ENCODE data around the gene AMPD1. TPM values are rescaled to one million over a fixed set of nuclear protein-coding genes. Genes with fewer than 3 reads are reported as not detected.

AMPD1 gene
- total RNA-seq, 1 donor from 2014 or later = not detected

DNA sequence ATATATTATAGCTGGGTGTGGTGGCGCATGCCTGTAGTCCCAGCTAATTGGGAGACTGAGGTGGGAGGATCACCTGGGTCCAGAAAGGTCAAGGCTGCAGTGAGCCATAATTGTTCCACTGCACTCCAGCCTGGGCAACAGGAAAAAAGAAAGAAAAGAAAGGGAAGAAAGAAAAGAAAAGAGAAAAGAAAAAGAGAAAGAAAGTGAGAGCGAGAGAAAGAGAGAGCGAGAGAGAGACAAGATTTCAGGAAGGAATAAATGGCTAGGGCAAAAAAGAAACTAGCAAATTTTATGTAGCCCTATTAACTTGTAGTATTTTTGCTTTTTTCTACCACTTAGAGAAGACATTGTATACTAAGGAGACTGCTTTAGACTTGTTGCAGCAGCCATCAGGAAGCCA, 15.0 kb upstream of the AMPD1 start:
- no peak overlapping the region for H3K27ac Mint-ChIP-seq (ENCODE audit: unreplicated experiment)
- no peaks in the 10 kb centered on the region for H3K4me1 Mint-ChIP-seq
- no peaks in the 10 kb centered on the region for H3K27me3 Mint-ChIP-seq (ENCODE audit: low read depth)
- no peaks in the 10 kb centered on the region for H3K9me3 Mint-ChIP-seq
- H3K4me3 Mint-ChIP-seq = peak overlapping the region; percentile 53
- H3K36me3 Mint-ChIP-seq (ENCODE audit: low read depth) = peaks cover 16% of the 10 kb centered on the region
- TF ChIP-seq, protein P1, sequence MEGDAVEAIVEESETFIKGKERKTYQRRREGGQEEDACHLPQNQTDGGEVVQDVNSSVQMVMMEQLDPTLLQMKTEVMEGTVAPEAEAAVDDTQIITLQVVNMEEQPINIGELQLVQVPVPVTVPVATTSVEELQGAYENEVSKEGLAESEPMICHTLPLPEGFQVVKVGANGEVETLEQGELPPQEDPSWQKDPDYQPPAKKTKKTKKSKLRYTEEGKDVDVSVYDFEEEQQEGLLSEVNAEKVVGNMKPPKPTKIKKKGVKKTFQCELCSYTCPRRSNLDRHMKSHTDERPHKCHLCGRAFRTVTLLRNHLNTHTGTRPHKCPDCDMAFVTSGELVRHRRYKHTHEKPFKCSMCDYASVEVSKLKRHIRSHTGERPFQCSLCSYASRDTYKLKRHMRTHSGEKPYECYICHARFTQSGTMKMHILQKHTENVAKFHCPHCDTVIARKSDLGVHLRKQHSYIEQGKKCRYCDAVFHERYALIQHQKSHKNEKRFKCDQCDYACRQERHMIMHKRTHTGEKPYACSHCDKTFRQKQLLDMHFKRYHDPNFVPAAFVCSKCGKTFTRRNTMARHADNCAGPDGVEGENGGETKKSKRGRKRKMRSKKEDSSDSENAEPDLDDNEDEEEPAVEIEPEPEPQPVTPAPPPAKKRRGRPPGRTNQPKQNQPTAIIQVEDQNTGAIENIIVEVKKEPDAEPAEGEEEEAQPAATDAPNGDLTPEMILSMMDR (conservative IDR thresholded peaks at IDR 0.05) = no peak
- DNase-seq (ENCODE audit: low read depth, low spot score) = no peak

- Mint-ChIP-seq H3K27ac (ENCODE audit: unreplicated experiment) (no peak overlapping the region), H3K4me3 (no peak overlapping the region), H3K9me3 (no peaks in the 10 kb centered on the region), H3K36me3 (ENCODE audit: low read depth) (peaks cover 13% of the 10 kb centered on the region), H3K4me1 (no peaks in the 10 kb centered on the region), H3K27me3 (ENCODE audit: low read depth) (no peaks in the 10 kb centered on the region)
- TF ChIP-seq, protein P1 (conservative IDR thresholded peaks at IDR 0.05) = no peak
- DNase-seq (ENCODE audit: low read depth, low spot score) = no peak
These were observed 12.3 kb upstream of the AMPD1 start for GRCh38 chr1:114707604-114708003.

DNA sequence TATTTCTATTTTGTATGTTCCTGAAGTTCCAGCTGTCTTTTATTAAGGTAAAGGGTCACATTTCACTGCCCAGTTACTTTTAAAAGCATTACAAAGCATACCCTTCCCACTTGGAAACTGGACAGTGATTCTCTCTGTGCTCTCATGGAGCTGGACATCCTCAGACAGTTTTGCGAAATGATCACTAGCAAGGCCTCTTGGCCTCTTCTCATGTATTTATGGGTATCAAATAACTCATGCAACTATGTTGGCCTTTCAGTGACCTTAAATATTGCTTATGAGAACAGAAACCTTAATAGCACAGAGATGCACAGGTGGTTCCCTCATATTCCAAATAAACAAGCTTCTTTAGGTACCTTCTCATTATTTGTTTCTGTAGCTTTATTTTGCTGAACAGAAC, 7.9 kb upstream of the AMPD1 start:
- Mint-ChIP-seq H3K9me3 (no peaks in the 10 kb centered on the region), H3K4me1 (no peaks in the 10 kb centered on the region), H3K27me3 (ENCODE audit: low read depth) (peaks cover 12% of the 10 kb centered on the region), H3K27ac (ENCODE audit: unreplicated experiment) (no peak overlapping the region), H3K4me3 (no peak overlapping the region), H3K36me3 (ENCODE audit: low read depth) (peaks cover 8% of the 10 kb centered on the region)
- DNase-seq (ENCODE audit: low read depth, low spot score) = no peak
- TF ChIP-seq, protein P1 (conservative IDR thresholded peaks at IDR 0.05) = no peak

GRCh38 chr1:114702737-114703136, 7.4 kb upstream of the AMPD1 start:
- TF ChIP-seq, protein P1 (conservative IDR thresholded peaks at IDR 0.05) = no peak
- peaks cover 12% of the 10 kb centered on the region for H3K27me3 Mint-ChIP-seq (ENCODE audit: low read depth)
- DNase-seq (ENCODE audit: low read depth, low spot score) = no peak
- H3K4me3 Mint-ChIP-seq = no peak overlapping the region
- H3K4me1 Mint-ChIP-seq = no peaks in the 10 kb centered on the region
- H3K9me3 Mint-ChIP-seq = no peaks in the 10 kb centered on the region
- H3K27ac Mint-ChIP-seq (ENCODE audit: unreplicated experiment) = no peak overlapping the region
- peaks cover 8% of the 10 kb centered on the region for H3K36me3 Mint-ChIP-seq (ENCODE audit: low read depth)

- Mint-ChIP-seq H3K27ac (ENCODE audit: unreplicated experiment) (no peak overlapping the region), H3K36me3 (ENCODE audit: low read depth) (peaks cover 2% of the 10 kb centered on the region), H3K9me3 (no peaks in the 10 kb centered on the region), H3K4me1 (no peaks in the 10 kb centered on the region), H3K4me3 (no peak overlapping the region), H3K27me3 (ENCODE audit: low read depth) (peaks cover 14% of the 10 kb centered on the region)
- DNase-seq (ENCODE audit: low read depth, low spot score) = no peak
- TF ChIP-seq, protein P1 (conservative IDR thresholded peaks at IDR 0.05) = no peak
These were observed 6.6 kb upstream of the AMPD1 start for GRCh38 chr1:114701931-114702330.

All from neural crest cell (in vitro differentiated cells).